Testis (tissue), 3 donors: Measurements from ENCODE around the gene CFDP1. TPM values are rescaled to one million over a fixed set of nuclear protein-coding genes. Genes with fewer than 3 reads are reported as not detected.

ENCODE experiments used
- DNase-seq: peaks from one replicate; pipeline ENCODE4 v3.0.0-alpha.2; 2019
- H3K27ac ChIP-seq, 2 donors: fragments of 200-600 bp; sonication (generic); one replicate each; pipeline ENCODE4 v1.5.1; 2019
- H3K27me3 ChIP-seq: fragments of 200-600 bp; sonication (generic); one replicate; pipeline ENCODE4 v1.5.1; 2019
- H3K36me3 ChIP-seq: fragments of 200-600 bp; sonication (generic); one replicate; pipeline ENCODE4 v1.5.1; 2017; ENCODE audit warnings: low read depth; ENCODE audit errors: missing control alignments
- H3K4me1 ChIP-seq: fragments of 200-600 bp; sonication (generic); one replicate; pipeline ENCODE4 v1.5.1; 2019
- H3K4me3 ChIP-seq, 2 donors: fragments of 200-600 bp; sonication (generic); one replicate each; pipeline ENCODE4 v1.5.1; 2017 to 2019
- H3K9me3 ChIP-seq: fragments of 200-600 bp; sonication (generic); one replicate; pipeline ENCODE4 v1.5.1; 2017
- CTCF ChIP-seq, 3 experiments: fragments of 450-650 bp in 2 of 3; fragments of 200-600 bp in 1 of 3; sonication (generic) in 1 of 3; IDR thresholded peaks; one replicate each; pipeline ENCODE4 v1.5.1; 2016 to 2019; ENCODE audit warnings: antibody characterized with exemption in 3 of 3, mild to moderate bottlenecking in 2 of 3, moderate library complexity in 1 of 3
- POLR2A ChIP-seq: fragments of 450-650 bp; IDR thresholded peaks from one replicate; pipeline ENCODE4 v1.6.1; 2017; ENCODE audit warnings: antibody characterized with exemption, mild to moderate bottlenecking, moderate library complexity
- WGBS, 2 donors: methylation state at CpG; one replicate each; pipeline ENCODE4 v1.1.5; 2018; 5-methylcytosine and 5-hydroxymethylcytosine counted together
- intact Hi-C: fragments of 100-400 bp; cut with DNase I; formaldehyde crosslinking; loops from one replicate; pipeline ENCODE4 v1.15.1; 2023; ENCODE audit warnings: low total_unique reads
- polyA plus RNA-seq: library from polyadenylated mRNA; stranded (reverse); fragments of 350-450 nt; fragmentation: Illumina TruSeq; extraction: RNeasy Lipid Tissue Mini Kit (QIAGEN cat#74804); gene quantifications from one replicate; pipeline ENCODE4 v1.2.3, GENCODE V29; 2014; ENCODE audit warnings: low read depth, low replicate concordance; ENCODE audit not compliant: insufficient read depth
- total RNA-seq, 2 donors: library from RNA; depleted of rRNA; stranded (reverse); fragments of >200 nt; gene quantifications; one replicate each; pipeline ENCODE4 v1.2.3, GENCODE V29; 2016

The CFDP1 gene
- total and polyA plus RNA-seq, 3 donors from 2014 or later: 111 to 133 (median 127) TPM

DNA sequence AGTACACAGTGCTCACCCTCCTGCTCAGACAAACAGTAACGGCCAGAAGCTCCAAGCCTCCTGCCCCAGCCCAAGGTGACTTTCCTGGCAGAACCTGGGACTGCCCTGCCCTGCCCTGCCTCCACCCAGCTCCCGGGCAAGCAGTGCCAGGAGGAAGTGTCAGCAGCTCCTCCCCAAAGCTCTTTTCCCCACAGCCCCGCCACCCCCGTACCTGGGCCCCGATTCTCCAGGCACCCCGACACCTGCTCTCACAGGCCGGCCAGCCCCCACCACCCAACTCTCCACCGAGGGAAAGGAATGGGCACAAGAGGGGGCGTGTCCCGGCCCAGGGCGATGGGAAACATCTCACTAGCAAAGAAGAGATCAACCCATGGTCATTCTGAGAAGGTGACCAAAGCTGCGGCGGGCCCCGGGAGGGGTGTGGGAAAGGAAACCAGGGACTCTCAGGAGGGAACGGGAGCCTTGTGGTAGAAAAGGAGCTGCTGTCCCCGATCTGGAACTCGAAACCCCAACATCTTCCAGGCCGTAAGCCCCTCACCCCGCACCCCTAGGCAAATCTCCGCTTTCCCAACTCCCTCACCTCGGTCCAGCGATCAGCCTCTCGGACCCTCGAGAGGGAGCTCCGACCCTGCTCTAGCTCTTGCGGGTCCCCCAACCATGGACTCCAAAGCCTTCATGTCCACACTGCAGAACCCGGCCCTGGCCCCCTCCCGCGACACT, 183.1 kb downstream of the CFDP1 start:
- peaks cover 87% of the 10 kb centered on the region for H3K4me1 ChIP-seq
- no peak for TF ChIP-seq CTCF (IDR thresholded peaks at IDR 0.05)
- no peak for TF ChIP-seq POLR2A
- 5 to 9% methylated on average over 15 to 29 of the region's 29 CpGs for WGBS, 2 donors
- intact Hi-C loops: no loop called here
- no peaks in the 10 kb centered on the region for H3K36me3 ChIP-seq
- H3K4me3 ChIP-seq: peak overlapping the region; percentile 78 to 91
- H3K9me3 ChIP-seq: no peaks in the 10 kb centered on the region
- H3K27ac ChIP-seq: peak overlapping the region; percentile 80 to 90
- no peak for DNase-seq
- H3K27me3 ChIP-seq: no peaks in the 10 kb centered on the region

DNA sequence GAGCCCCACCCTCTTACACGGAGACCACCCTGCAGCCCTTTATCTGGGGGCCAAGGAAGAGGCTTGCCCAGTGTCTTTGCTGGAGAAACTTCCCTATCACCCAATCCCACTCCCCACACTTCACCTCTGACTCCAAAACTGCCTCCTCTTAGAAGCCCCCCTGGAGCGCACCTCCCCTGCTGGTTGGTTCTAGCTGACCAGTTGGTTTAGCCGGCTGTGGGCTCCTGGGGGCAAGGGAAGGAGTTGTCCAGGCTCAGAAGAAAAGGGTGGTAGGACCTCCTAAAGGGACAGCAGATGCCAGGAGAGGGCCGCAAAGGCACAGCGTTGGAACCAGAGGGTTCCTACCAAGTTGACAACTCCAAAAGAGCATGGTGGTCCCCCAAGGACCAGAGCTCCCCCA, 183.9 kb downstream of the CFDP1 start:
- DNase-seq: no peak
- peaks cover 87% of the 10 kb centered on the region for H3K4me1 ChIP-seq
- H3K27me3 ChIP-seq: no peaks in the 10 kb centered on the region
- no peak for TF ChIP-seq CTCF (IDR thresholded peaks at IDR 0.05)
- no peak for TF ChIP-seq POLR2A
- WGBS, 2 donors: 60 to 83% methylated on average over 2 to 5 of the region's 5 CpGs
- no peaks in the 10 kb centered on the region for H3K9me3 ChIP-seq
- peak overlapping the region; percentile 80 to 90 for H3K27ac ChIP-seq
- intact Hi-C loops: no loop called here
- H3K4me3 ChIP-seq: no peak overlapping the region
- H3K36me3 ChIP-seq: no peaks in the 10 kb centered on the region

- TF ChIP-seq POLR2A (no peak), CTCF (IDR thresholded peaks at IDR 0.05) (no peak)
- Histone ChIP-seq H3K4me3 (no peak overlapping the region), H3K9me3 (no peaks in the 10 kb centered on the region), H3K27me3 (no peaks in the 10 kb centered on the region), H3K4me1 (peaks cover 87% of the 10 kb centered on the region), H3K27ac (peak overlapping the region; percentile 80 to 90), H3K36me3 (no peaks in the 10 kb centered on the region)
- 44 to 50% methylated on average over 2 to 17 of the region's 17 CpGs for WGBS, 2 donors
- intact Hi-C loops: no loop called here
- DNase-seq: no peak
These were observed 184.5 kb downstream of the CFDP1 start for GRCh38 chr16:75248536-75249380.

- peak overlapping the region; percentile 80 to 90 for H3K27ac ChIP-seq
- H3K4me3 ChIP-seq: no peak overlapping the region
- no peak for TF ChIP-seq CTCF (IDR thresholded peaks at IDR 0.05)
- no peak for TF ChIP-seq POLR2A
- H3K4me1 ChIP-seq: peaks cover 87% of the 10 kb centered on the region
- 53 to 73% methylated on average over 12 to 13 of the region's 13 CpGs for WGBS, 2 donors
- H3K27me3 ChIP-seq: no peaks in the 10 kb centered on the region
- intact Hi-C loops: no loop called here
- no peaks in the 10 kb centered on the region for H3K9me3 ChIP-seq
- no peaks in the 10 kb centered on the region for H3K36me3 ChIP-seq
- DNase-seq: no peak
These were observed 185.2 kb downstream of the CFDP1 start for GRCh38 chr16:75248142-75248535.
